ENCODE data around the gene IDH3A.
A peak's percentile ranks its signal among the peaks of the same experiment; 100 is the strongest.

The IDH3A gene

DNA sequence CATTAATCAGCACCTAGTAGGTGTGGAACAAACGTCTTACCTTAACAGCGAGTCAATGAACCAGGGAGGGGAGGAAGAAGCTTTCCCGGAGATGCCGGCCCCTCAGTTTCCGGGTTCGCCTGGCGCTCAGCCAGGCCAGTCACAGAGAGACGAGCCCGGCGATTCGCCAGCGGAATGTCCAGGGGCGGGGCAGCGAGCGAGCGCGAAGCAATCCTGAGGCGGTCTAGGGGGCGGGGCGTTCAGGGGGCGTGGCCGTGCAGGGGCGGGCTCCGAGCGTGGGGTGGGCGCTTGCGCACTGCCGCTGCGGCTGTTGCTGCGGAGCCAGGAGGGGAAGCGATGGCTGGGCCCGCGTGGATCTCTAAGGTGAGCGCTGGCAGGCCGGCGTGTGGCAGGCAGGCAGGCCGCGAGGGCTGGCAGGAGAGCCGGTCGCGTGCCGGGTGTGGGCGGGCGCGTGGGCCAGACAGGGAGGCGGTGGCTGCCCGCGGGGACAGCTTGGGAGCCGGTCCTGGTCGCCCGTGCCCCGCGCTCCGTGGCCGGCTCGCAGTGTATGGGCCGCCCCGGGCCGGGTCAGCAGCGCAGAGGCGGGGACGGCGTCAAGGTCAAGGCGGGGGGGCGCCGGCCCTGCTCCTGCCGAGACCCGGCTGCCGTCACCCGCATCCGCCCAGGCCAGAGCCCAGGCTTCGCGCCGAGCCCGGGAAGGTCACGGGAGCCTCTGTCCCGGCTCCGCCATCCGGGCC lies at the start of gene IDH3A:
Gene IDH3A, plus strand, starts transcription at position 295 of the 737 bp plus-strand sequence. Its CDS starts 42 bp downstream, at position 337.
- H3K9me3 Mint-ChIP-seq, result no peaks in the 10 kb centered on the region
- no peaks in the 10 kb centered on the region for H3K27me3 Mint-ChIP-seq
- H3K4me3 Mint-ChIP-seq, result peak within 1 kb of the TSS; percentile 87
- peak within 1 kb of the TSS; percentile 98 for H3K27ac Mint-ChIP-seq
- DNase-seq, result peak; percentile 100
- H3K36me3 Mint-ChIP-seq (ENCODE audit: low read depth), result peaks cover 32% of the 10 kb centered on the region
- peaks cover 48% of the 10 kb centered on the region for H3K4me1 Mint-ChIP-seq (ENCODE audit: low read depth)

DNA sequence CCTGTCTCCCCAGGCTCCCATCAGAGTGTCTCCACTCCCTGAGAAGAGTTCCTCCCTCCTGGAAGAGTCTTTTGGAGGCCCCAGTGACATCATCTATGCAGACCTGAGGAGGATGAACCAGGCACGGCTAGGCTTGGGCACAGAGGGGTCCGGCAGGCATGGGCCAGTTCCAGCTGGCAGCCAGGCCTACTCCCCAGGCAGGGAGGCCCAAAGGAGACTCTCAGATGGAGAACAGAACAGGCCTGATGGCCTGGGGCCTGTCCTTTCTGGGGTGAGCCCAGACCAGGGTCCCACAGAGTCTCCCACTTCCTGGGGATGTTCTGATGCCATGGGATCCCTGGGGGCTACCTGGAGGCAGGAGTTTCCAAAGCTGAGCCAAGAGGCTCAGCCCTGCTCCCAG lies 48.3 kb upstream of the IDH3A start:
- Mint-ChIP-seq H3K27ac (no peak overlapping the region), H3K36me3 (ENCODE audit: low read depth) (no peaks in the 10 kb centered on the region), H3K27me3 (no peaks in the 10 kb centered on the region), H3K4me1 (ENCODE audit: low read depth) (peaks cover 35% of the 10 kb centered on the region), H3K9me3 (no peaks in the 10 kb centered on the region), H3K4me3 (no peak overlapping the region)
- DNase-seq, result peak; percentile 9

- Mint-ChIP-seq H3K36me3 (ENCODE audit: low read depth) (no peaks in the 10 kb centered on the region), H3K9me3 (no peaks in the 10 kb centered on the region), H3K27me3 (no peaks in the 10 kb centered on the region), H3K4me1 (ENCODE audit: low read depth) (peaks cover 41% of the 10 kb centered on the region), H3K4me3 (no peak overlapping the region), H3K27ac (no peak overlapping the region)
- no peak for DNase-seq
Observed at GRCh38 chr15:78101423-78102105, 47.6 kb upstream of the IDH3A start.

GRCh38 chr15:78102211-78102610 lies 47.0 kb upstream of the IDH3A start:
- H3K4me1 Mint-ChIP-seq (ENCODE audit: low read depth), result peaks cover 43% of the 10 kb centered on the region
- no peaks in the 10 kb centered on the region for H3K27me3 Mint-ChIP-seq
- no peak for DNase-seq
- no peaks in the 10 kb centered on the region for H3K36me3 Mint-ChIP-seq (ENCODE audit: low read depth)
- no peak overlapping the region for H3K4me3 Mint-ChIP-seq
- no peaks in the 10 kb centered on the region for H3K9me3 Mint-ChIP-seq
- peak overlapping the region; percentile 50 for H3K27ac Mint-ChIP-seq

DNA sequence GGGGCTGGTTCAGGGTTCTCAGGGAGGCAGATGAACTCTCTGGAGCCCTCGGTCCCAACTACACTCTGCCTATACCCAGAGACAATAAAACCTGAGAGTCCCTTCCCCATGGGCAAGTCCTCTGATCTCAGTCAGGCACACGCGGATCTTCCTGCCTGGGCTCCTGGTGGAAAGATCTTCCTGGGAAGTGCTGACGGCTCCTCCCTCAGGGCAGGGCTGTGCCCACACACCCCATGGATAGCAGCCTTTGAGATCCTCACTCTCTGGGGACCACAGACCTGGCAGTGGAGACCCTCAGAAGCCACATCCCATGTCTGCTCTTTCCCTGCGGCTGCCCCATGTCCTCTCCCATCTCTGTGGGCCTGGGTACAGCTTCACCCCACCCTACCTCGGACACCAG lies 46.4 kb upstream of the IDH3A start:
- Mint-ChIP-seq H3K27me3 (no peaks in the 10 kb centered on the region), H3K4me1 (ENCODE audit: low read depth) (peaks cover 46% of the 10 kb centered on the region)

GRCh38 chr15:78103406-78104118 lies 45.6 kb upstream of the IDH3A start:
- H3K4me1 Mint-ChIP-seq (ENCODE audit: low read depth), result peaks cover 48% of the 10 kb centered on the region
- H3K36me3 Mint-ChIP-seq (ENCODE audit: low read depth), result no peaks in the 10 kb centered on the region
- peak; percentile 68 for DNase-seq
- no peaks in the 10 kb centered on the region for H3K27me3 Mint-ChIP-seq
- peak overlapping the region; percentile 15 for H3K4me3 Mint-ChIP-seq
- H3K27ac Mint-ChIP-seq, result peak overlapping the region; percentile 88
- H3K9me3 Mint-ChIP-seq, result no peaks in the 10 kb centered on the region

More for the DNA sequence above, 46.4 kb upstream of the IDH3A start:
- Mint-ChIP-seq H3K36me3 (ENCODE audit: low read depth) (no peaks in the 10 kb centered on the region), H3K4me3 (no peak overlapping the region), H3K9me3 (no peaks in the 10 kb centered on the region), H3K27ac (peak overlapping the region; percentile 50)
- no peak for DNase-seq

GRCh38 chr15:78104119-78104479 lies 45.1 kb upstream of the IDH3A start:
- Mint-ChIP-seq H3K27ac (peak overlapping the region; percentile 88), H3K36me3 (ENCODE audit: low read depth) (no peaks in the 10 kb centered on the region), H3K9me3 (no peaks in the 10 kb centered on the region), H3K4me3 (peak overlapping the region; percentile 15), H3K4me1 (ENCODE audit: low read depth) (peaks cover 48% of the 10 kb centered on the region), H3K27me3 (no peaks in the 10 kb centered on the region)
- DNase-seq, result no peak

GRCh38 chr15:78104566-78105475 lies 44.3 kb upstream of the IDH3A start:
- Mint-ChIP-seq H3K4me1 (ENCODE audit: low read depth) (peaks cover 48% of the 10 kb centered on the region), H3K9me3 (no peaks in the 10 kb centered on the region), H3K27ac (peak overlapping the region; percentile 88), H3K36me3 (ENCODE audit: low read depth) (no peaks in the 10 kb centered on the region), H3K4me3 (no peak overlapping the region), H3K27me3 (no peaks in the 10 kb centered on the region)
- DNase-seq, result no peak

GRCh38 chr15:78105476-78106241 lies 43.5 kb upstream of the IDH3A start:
- Mint-ChIP-seq H3K27ac (peak overlapping the region; percentile 88), H3K27me3 (no peaks in the 10 kb centered on the region), H3K36me3 (ENCODE audit: low read depth) (no peaks in the 10 kb centered on the region), H3K4me1 (ENCODE audit: low read depth) (peaks cover 48% of the 10 kb centered on the region), H3K4me3 (no peak overlapping the region), H3K9me3 (no peaks in the 10 kb centered on the region)
- DNase-seq, result no peak

DNA sequence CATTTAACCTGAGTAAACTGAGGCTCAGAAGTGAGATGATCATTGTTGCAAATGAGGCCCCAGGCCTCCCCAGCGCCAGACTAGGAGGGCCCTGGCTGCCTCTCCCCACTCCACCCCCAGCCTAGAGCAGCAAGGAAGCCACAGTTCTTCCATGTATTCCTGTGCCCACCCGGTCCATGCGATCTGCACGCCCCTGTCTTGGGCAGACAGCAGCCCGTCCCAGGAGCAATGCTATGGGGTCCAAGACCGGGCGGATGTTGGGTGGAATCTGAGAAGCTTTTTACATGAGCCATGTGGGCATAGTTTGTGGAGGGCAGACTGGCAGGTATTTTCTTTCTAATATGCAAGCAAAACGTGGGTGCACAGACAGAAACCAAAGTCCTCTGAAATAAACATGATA lies 41.7 kb upstream of the IDH3A start:
- peaks cover 47% of the 10 kb centered on the region for H3K4me1 Mint-ChIP-seq (ENCODE audit: low read depth)
- H3K27me3 Mint-ChIP-seq, result no peaks in the 10 kb centered on the region
- no peak for DNase-seq
- peak overlapping the region; percentile 33 for H3K27ac Mint-ChIP-seq
- H3K9me3 Mint-ChIP-seq, result no peaks in the 10 kb centered on the region
- H3K4me3 Mint-ChIP-seq, result no peak overlapping the region
- H3K36me3 Mint-ChIP-seq (ENCODE audit: low read depth), result no peaks in the 10 kb centered on the region

GRCh38 chr15:78108300-78109084 lies 40.7 kb upstream of the IDH3A start:
- Mint-ChIP-seq H3K36me3 (ENCODE audit: low read depth) (no peaks in the 10 kb centered on the region), H3K4me3 (no peak overlapping the region), H3K9me3 (no peaks in the 10 kb centered on the region), H3K27ac (peak overlapping the region; percentile 68), H3K27me3 (no peaks in the 10 kb centered on the region), H3K4me1 (ENCODE audit: low read depth) (peaks cover 41% of the 10 kb centered on the region)
- DNase-seq, result peak; percentile 86

- Mint-ChIP-seq H3K4me1 (ENCODE audit: low read depth) (peaks cover 34% of the 10 kb centered on the region), H3K36me3 (ENCODE audit: low read depth) (no peaks in the 10 kb centered on the region), H3K9me3 (no peaks in the 10 kb centered on the region), H3K4me3 (no peak overlapping the region), H3K27ac (no peak overlapping the region), H3K27me3 (no peaks in the 10 kb centered on the region)
- DNase-seq, result no peak
Observed at GRCh38 chr15:78109156-78109555, 40.0 kb upstream of the IDH3A start.

GRCh38 chr15:78110096-78110495 lies 39.1 kb upstream of the IDH3A start:
- no peak for DNase-seq
- no peak overlapping the region for H3K27ac Mint-ChIP-seq
- H3K27me3 Mint-ChIP-seq, result no peaks in the 10 kb centered on the region
- no peaks in the 10 kb centered on the region for H3K36me3 Mint-ChIP-seq (ENCODE audit: low read depth)
- H3K4me1 Mint-ChIP-seq (ENCODE audit: low read depth), result peaks cover 25% of the 10 kb centered on the region
- H3K4me3 Mint-ChIP-seq, result no peak overlapping the region
- no peaks in the 10 kb centered on the region for H3K9me3 Mint-ChIP-seq

All from activated T-cell treated with anti-CD3 and anti-CD28 coated beads, Interleukin-2, amount 50 U/mL, for 24 hours (primary cell).